ENCODE measurements around the gene BTF3L4. TPM values are rescaled to one million over a fixed set of nuclear protein-coding genes. Genes with fewer than 3 reads are reported as not detected.

BTF3L4 gene
- total RNA-seq, result 33.8 TPM
- long read RNA-seq, full-length matches to known transcripts, result 51 of 56 reads
- long read RNA-seq, partial matches to known transcripts, result 1 of 56 reads
- long read RNA-seq, other reads (novel, unspliced or antisense), result 4 of 56 reads

DNA sequence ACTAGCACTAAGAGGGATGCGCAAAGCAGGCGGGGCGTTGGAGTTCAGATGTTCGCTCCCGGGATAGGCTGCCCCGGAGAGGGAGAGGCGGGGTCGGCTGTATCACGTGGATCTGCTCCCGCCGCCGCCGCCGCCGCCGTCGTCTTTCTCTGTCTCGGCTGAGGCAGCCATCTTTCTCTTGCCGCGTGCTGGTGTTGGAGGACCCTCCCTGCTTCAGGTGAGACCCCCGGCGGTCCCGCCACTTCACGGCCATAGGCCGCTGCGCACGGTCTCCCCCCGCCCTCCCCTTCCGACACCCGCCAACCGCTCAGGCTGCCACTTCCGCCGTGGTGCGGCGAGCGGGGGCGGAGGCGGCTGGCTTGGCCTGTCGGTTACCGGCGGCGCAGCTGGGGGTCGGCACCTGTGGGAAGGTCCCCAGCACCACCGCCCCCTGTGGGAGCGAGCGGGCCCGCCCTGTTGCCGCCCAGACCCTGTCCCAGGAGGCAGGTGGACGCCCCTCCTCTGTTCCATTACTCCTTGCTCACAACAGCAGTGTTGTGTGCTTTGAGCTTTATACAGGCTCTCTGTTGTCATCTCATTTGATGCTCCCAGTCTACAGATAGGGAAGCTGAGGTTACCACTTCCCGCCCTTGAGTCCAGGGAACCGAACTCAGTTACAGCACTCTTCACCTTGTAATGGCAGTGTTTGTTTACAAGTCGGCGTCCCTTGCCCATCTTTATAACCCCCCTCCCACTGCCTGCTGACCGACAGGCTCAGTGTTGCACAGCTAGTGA is at the start of gene BTF3L4:
TSS of gene BTF3L4 (plus strand) at position 133 of the 774 bp plus-strand sequence. CDS start 3,553 bp downstream, outside the sequence.
- peak within 1 kb of the TSS; percentile 92 for H3K27ac ChIP-seq
- H3K4me3 ChIP-seq, result peak within 1 kb of the TSS; percentile 92
- no peaks in the 10 kb centered on the region for H3K27me3 ChIP-seq (ENCODE audit: low read depth)
- intact Hi-C loops (cut with DNase I), result no loop called here
- peak; percentile 98 for DNase-seq
- peaks cover 47% of the 10 kb centered on the region for H3K4me1 ChIP-seq
- peaks cover 22% of the 10 kb centered on the region for H3K36me3 ChIP-seq
- ATAC-seq, result peak; percentile 98
- TF ChIP-seq, protein P1, sequence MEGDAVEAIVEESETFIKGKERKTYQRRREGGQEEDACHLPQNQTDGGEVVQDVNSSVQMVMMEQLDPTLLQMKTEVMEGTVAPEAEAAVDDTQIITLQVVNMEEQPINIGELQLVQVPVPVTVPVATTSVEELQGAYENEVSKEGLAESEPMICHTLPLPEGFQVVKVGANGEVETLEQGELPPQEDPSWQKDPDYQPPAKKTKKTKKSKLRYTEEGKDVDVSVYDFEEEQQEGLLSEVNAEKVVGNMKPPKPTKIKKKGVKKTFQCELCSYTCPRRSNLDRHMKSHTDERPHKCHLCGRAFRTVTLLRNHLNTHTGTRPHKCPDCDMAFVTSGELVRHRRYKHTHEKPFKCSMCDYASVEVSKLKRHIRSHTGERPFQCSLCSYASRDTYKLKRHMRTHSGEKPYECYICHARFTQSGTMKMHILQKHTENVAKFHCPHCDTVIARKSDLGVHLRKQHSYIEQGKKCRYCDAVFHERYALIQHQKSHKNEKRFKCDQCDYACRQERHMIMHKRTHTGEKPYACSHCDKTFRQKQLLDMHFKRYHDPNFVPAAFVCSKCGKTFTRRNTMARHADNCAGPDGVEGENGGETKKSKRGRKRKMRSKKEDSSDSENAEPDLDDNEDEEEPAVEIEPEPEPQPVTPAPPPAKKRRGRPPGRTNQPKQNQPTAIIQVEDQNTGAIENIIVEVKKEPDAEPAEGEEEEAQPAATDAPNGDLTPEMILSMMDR (IDR thresholded peaks at IDR 0.05), result no peak
- H3K9me3 ChIP-seq, result no peaks in the 10 kb centered on the region

DNA sequence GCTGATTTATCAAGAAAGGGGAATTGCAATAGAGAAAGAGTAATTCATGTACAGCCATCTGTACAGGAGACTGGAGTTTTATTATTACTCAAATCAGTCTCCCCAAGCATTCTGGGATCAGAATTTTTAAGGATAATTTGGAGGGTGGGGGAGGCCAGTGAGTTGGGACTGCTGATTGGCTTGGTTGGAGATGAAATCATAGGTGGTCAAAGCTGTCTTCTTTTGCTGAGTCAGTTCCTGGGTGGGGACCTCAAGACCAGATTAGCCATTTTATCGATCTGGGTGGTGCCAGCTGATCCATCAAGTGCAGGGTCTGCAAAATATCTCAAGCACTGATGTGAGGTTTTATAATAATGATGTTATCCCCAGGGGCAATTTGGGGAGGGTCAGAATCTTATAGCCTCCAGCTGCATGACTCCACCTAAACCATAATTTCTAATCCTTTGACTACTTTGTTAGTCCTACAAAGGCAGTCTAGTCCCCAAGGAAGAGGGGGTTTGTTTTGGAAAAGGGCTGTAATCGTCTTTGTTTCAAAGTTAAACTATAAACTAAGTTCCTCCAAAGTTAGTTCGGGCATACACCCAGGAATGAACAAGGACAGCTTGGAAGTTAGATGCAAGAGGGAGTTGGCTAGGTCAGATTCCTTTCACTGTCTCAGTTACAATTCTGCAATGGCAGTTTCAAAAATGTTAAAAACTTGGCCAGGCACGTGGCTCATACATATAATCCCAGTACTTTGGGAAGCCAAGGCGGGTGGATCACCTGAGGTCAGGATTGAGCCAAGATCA is 48.7 kb upstream of the BTF3L4 start:
- Histone ChIP-seq H3K4me1 (no peaks in the 10 kb centered on the region), H3K36me3 (no peaks in the 10 kb centered on the region), H3K27me3 (ENCODE audit: low read depth) (peaks cover 6% of the 10 kb centered on the region), H3K27ac (no peak overlapping the region), H3K9me3 (no peaks in the 10 kb centered on the region), H3K4me3 (no peak overlapping the region)
- no peak for DNase-seq
- ATAC-seq, result no peak
- TF ChIP-seq, protein P1 (IDR thresholded peaks at IDR 0.05), result no peak
- intact Hi-C loops (cut with DNase I), result no loop called here

DNA sequence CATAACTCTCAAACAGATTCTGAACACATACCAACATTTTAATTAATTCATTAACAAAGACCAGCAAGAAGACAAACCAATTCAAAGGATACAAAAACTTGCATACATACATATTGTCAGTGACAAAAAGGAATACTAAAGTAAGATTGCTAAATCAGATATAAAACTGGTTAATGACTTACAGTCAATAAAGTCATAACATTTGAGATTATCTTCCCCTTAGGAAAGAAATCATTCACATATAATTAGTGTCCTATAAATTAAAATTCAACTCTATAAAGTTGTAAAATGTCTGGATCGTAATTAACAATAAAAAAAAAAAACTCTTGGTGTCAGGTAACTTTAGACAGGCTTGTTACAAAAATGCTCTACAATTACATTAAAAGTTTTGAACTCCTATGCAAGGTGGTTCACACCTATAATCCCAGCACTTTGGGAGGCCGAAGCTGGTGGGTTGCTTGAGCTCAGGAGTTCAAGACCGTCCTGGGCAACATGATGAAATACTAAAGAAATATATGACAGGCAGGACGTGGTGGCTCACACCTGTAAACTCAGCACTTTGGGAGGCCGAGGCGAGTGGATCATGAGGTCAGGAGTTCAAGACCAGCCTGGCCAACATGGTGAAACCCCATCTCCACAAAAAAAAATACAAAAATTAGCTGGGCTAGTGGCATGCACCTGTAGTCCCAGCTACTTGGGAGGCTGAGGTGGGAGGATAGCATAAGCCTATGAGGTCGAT is 47.9 kb upstream of the BTF3L4 start:
- intact Hi-C loops (cut with DNase I), result no loop called here
- H3K4me3 ChIP-seq, result no peak overlapping the region
- H3K4me1 ChIP-seq, result no peaks in the 10 kb centered on the region
- TF ChIP-seq, protein P1 (IDR thresholded peaks at IDR 0.05), result no peak
- no peak overlapping the region for H3K27ac ChIP-seq
- peaks cover 6% of the 10 kb centered on the region for H3K27me3 ChIP-seq (ENCODE audit: low read depth)
- DNase-seq (no peak), ATAC-seq (no peak)
- H3K9me3 ChIP-seq, result no peaks in the 10 kb centered on the region
- H3K36me3 ChIP-seq, result no peaks in the 10 kb centered on the region

DNA sequence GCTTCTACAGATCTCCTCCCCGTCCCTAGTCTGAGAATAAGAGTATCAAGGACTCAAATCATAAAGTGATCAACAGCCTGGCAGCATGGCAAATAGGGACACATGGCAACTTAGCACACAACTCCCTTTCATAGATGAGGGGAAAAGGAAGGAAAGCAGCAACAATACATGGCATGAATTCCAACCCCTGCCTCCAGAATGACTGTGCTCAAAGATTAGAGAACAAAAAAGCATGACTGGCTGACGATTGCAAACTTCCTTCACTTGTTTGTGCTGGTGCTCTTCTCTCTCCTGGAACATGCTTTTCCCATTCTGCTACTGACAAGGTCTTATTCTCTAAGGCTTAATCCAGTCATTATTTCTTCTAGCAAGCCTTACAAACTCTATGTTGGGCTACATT is 34.0 kb upstream of the BTF3L4 start:
- H3K4me1 ChIP-seq, result no peaks in the 10 kb centered on the region
- H3K9me3 ChIP-seq, result no peaks in the 10 kb centered on the region
- peaks cover 70% of the 10 kb centered on the region for H3K36me3 ChIP-seq
- ATAC-seq (no peak), DNase-seq (no peak)
- TF ChIP-seq, protein P1 (IDR thresholded peaks at IDR 0.05), result no peak
- no peak overlapping the region for H3K27ac ChIP-seq
- intact Hi-C loops (cut with DNase I), result no loop called here
- no peak overlapping the region for H3K4me3 ChIP-seq
- no peaks in the 10 kb centered on the region for H3K27me3 ChIP-seq (ENCODE audit: low read depth)

DNA sequence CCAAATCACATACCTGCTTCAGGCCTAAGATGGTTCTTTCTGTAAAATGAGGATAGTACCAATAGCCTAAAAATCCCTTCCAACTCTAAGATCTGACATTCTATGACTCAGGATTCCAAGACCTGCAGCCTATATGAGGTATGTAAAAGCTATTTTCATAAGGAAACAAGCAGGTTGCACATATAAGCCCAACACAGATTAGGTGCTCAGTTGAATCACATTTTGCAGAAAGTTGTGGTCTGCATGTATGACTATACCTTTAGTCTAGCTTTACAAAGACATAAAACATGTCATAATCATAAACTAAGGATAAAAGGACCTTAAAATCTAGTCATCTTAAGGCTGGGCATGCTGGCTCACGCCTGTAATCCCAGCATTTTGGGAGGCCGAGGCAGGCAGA is 29.8 kb upstream of the BTF3L4 start:
- ATAC-seq (no peak), DNase-seq (no peak)
- H3K36me3 ChIP-seq, result peaks cover 60% of the 10 kb centered on the region
- H3K27me3 ChIP-seq (ENCODE audit: low read depth), result no peaks in the 10 kb centered on the region
- intact Hi-C loops (cut with DNase I), result no loop called here
- no peak overlapping the region for H3K4me3 ChIP-seq
- H3K27ac ChIP-seq, result no peak overlapping the region
- TF ChIP-seq, protein P1 (IDR thresholded peaks at IDR 0.05), result no peak
- H3K4me1 ChIP-seq, result peaks cover 21% of the 10 kb centered on the region
- H3K9me3 ChIP-seq, result no peaks in the 10 kb centered on the region

All from lower lobe of right lung (tissue), 2 donors.